GM13977 (cell line): ENCODE results near the gene OR51B2.

Source experiments
- DNase-seq: peaks from one replicate; pipeline ENCODE4 v3.0.0; 2012; ENCODE audit warnings: low spot score
- in situ Hi-C: fragments of 300-500 bp; cut with MboI; formaldehyde crosslinking; loops from one replicate; pipeline ENCODE4 v1.12.0; 2022; ENCODE audit warnings: low sequenced_read_pairs, low pct_unique_long_range_greater_than_20kb, mixed read lengths, inconsistent platforms; ENCODE audit not compliant: unreplicated experiment
- TF ChIP-seq, protein P1 (sequence below): IDR thresholded peaks from 2 replicates; pipeline ENCODE4 v1.5.1; 2012; ENCODE audit warnings: mild to moderate bottlenecking, control low read depth; ENCODE audit not compliant: insufficient read depth; ENCODE audit errors: extremely low read depth, missing control alignments

OR51B2 gene

DNA sequence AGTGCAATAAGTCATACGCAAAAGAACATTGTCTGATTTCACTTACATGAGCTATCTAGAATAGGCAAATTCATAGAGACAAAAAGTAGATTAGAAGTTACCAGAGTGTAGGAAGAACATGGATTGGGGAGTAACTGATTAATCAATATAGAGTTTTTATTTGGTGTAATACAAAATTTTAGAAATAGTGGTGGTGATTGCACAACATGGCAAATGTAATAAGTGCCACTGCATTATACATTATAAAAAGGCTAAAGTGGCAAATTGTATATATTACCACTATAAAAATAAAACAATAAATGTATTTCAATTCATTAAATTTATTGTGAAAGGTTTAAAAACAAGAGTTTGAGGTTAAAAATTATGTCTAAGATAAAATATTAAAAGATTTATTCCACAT, 13.7 kb downstream of the OR51B2 start:
- in situ Hi-C loops: no loop called here
- no peak for DNase-seq
- TF ChIP-seq, protein P1, sequence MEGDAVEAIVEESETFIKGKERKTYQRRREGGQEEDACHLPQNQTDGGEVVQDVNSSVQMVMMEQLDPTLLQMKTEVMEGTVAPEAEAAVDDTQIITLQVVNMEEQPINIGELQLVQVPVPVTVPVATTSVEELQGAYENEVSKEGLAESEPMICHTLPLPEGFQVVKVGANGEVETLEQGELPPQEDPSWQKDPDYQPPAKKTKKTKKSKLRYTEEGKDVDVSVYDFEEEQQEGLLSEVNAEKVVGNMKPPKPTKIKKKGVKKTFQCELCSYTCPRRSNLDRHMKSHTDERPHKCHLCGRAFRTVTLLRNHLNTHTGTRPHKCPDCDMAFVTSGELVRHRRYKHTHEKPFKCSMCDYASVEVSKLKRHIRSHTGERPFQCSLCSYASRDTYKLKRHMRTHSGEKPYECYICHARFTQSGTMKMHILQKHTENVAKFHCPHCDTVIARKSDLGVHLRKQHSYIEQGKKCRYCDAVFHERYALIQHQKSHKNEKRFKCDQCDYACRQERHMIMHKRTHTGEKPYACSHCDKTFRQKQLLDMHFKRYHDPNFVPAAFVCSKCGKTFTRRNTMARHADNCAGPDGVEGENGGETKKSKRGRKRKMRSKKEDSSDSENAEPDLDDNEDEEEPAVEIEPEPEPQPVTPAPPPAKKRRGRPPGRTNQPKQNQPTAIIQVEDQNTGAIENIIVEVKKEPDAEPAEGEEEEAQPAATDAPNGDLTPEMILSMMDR: no peak

DNA sequence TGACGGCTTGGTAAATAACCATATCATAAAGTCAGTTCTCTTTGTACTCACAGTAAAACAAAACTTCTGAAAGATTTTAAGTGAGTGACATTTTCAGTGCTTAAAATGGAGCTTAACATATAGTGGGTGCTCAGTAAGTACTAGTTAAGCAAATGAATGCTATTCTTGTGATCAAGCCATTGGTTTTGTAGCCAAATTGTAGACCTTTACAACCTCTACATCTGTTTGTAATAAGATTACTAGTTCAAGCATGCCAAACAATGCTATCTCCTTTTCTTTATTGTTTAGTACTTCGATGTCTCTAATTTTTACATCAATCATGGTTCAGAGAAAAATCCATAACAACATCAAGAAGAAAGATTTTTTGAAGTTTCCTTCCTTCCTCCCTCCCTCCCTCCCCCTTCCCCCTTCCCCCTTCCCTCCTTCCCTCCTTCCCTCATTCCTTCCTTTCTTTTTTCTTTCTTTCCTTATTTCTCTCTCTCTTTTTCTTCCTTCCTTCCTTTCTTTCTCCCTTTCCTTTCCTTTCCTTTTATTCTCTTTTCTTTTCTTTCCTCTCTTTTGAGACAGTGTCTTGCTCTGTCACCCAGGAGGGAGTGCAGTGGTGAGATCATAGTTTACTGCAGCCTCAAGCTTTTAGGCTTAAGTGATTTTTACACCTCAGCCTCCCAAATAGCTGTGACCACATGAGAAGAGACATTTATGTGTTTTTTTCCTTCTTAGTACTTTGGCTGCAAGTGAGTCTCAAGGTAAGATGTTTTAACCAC, 16.7 kb downstream of the OR51B2 start:
- in situ Hi-C loops: no loop called here
- no peak for DNase-seq
- TF ChIP-seq, protein P1: no peak

DNA sequence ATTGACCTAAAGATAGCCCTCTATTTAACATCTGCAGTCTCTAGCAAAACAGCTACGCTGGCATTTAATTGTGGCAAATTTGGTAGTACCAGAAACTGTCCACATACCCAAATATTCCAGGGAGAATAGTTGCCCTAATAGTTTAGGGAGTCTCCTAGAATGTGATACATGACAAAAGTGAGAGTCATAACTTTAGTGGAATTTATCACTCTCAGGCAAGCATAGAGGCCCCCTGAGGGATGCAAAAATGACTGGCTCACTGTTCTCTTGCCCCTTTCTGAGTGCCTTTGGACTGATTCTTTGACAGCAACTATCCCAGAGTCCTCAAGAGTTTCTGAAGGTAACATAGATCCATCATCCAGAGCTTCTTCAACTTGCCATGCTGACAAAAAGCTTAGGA, 20.1 kb downstream of the OR51B2 start:
- in situ Hi-C loops: no loop called here
- DNase-seq: no peak
- TF ChIP-seq, protein P1: no peak

DNA sequence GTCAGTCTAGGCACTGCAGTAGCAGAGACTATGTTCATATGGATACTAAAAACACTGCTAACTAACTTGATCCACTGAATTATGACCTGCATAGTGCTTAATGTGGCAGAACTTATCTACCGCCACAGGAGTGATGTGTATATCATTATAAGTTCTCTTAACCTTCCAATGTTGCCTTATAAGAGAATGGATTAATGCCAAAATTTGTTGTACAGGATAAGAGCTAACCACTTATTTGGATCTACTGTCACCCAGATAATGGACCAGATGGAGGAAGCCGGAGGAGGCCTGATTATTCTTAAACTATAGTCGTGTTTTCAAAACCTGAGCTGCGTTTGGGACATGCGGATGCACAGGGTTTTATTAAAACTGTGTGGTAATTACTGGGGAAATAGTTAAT, 20.5 kb downstream of the OR51B2 start:
- TF ChIP-seq, protein P1: no peak
- no peak for DNase-seq
- in situ Hi-C loops: no loop called here

DNA sequence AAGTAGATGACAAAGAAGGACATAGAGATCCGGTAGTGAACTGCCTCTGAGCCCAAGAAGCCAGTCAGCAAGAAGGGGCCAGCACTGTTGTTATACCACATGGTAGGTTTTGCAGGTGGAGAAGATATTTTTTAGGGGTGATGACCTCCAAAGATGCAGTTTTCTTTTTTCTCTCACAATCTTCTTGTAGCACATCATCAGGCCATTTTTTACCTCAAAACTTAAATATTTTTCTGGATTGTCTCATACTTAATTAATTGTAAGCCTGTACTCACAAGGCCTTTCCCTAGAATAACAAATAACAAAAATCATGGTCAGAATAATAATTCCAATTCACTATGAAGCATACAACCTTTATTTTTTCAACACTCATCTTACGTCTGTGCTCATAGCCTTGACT, 22.3 kb downstream of the OR51B2 start, which contains the start of gene OR51B4:
Gene OR51B4, minus strand, starts transcription at position 101 of the 400 bp plus-strand sequence. Its CDS starts 0 bp downstream, at position 101.
- no peak for DNase-seq
- TF ChIP-seq, protein P1: no peak
- in situ Hi-C loops: no loop called here

DNA sequence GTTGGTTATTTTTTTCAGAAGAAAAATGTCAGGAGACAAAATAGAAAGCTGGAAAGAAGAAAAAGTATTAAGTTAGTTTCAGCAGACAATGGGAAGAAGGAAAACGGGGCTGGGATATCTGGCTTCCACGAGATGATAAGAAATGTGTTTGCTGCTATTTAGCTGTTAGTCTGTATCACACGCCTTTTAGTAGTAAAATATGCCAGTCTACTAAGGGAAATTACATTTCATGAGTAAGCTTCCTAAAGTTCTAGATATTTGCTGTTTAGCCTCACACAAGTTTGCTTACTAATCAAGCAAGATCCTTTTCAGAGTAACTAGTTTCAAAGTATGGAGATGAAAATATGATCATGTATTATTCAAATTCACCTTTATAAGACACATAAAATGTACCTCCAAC, 23.8 kb downstream of the OR51B2 start:
- TF ChIP-seq, protein P1: no peak
- DNase-seq: no peak
- in situ Hi-C loops: no loop called here
